Measurements from ENCODE around the gene TMEM242. TPM values are rescaled to one million over a fixed set of nuclear protein-coding genes. Genes with fewer than 3 reads are reported as not detected.

Gene TMEM242
- total and polyA plus RNA-seq, 8 donors = 10.9 to 15.2 (median 12.8) TPM

DNA sequence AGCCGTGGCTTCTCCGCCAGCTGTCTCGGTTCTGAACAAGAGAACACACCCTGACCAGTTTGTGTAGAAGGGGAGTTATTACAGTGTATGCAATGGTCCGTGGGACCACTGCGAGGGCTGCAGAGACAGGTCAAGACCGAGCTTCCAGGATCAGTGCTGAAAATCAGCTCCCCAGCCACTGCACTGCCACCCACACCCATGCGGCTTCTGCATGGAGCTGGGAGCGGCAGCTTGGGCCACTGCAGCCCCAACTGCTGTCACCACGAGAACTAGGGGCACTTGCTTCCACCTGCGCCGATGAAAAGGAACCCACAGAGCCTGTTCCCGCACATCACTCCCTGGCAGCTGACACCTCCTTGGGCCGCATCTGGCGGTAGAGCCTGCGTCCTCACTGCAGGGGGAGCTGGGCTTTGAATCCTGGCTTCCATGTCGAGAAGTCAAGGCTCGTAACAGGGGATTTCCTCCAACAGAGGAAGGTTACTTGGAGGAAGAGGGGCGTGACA, 56.2 kb downstream of the TMEM242 start:
- Histone ChIP-seq H3K27ac (no peak overlapping the region), H3K36me3 (no peaks in the 10 kb centered on the region), H3K4me1 (peaks cover 0 to 7% of the 10 kb centered on the region in 2 donors), H3K4me3 (no peak overlapping the region), H3K27me3 (no peaks in the 10 kb centered on the region), H3K9me3 (no peaks in the 10 kb centered on the region)
- no peak for ATAC-seq
- TF ChIP-seq, protein P1, sequence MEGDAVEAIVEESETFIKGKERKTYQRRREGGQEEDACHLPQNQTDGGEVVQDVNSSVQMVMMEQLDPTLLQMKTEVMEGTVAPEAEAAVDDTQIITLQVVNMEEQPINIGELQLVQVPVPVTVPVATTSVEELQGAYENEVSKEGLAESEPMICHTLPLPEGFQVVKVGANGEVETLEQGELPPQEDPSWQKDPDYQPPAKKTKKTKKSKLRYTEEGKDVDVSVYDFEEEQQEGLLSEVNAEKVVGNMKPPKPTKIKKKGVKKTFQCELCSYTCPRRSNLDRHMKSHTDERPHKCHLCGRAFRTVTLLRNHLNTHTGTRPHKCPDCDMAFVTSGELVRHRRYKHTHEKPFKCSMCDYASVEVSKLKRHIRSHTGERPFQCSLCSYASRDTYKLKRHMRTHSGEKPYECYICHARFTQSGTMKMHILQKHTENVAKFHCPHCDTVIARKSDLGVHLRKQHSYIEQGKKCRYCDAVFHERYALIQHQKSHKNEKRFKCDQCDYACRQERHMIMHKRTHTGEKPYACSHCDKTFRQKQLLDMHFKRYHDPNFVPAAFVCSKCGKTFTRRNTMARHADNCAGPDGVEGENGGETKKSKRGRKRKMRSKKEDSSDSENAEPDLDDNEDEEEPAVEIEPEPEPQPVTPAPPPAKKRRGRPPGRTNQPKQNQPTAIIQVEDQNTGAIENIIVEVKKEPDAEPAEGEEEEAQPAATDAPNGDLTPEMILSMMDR (IDR thresholded peaks at IDR 0.05) = no peak
- intact Hi-C loops (cut with DNase I) = no loop called here
- peak in 1 of 4 donors; percentile 58 for DNase-seq

DNA sequence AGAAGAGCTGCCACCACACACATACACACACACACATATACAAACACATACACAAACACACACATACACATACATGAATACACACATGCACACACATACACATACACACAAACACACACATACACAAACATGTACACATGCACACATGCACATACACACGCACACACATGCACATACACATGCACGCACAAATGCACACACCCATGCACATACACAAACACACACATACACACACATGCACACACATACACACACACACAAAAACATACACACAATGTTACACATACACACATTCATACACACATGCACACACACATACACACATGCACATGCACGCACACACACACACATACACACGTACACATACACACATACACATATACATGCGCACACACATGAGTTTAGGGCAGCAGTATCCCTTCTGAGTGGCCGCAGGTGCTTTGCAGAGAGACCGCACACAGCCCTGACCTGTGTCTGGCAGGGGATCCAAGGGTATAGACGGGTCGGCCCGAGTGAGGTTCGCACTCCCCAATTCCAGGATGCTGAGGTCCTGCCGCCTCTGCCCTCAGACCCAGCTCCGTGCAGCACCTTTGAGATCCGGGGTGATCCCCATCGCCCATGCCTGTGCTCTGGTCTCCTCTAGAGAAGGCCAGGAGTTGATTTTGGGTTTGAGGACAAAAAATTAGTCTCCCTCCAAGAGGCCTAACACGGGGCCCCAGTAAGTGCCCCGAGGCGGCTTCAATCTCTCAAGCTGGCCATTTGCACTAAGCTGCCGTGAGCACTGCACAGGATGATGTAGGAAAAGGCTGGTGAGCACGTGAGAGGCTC, 56.8 kb downstream of the TMEM242 start:
- no peak overlapping the region for H3K27ac ChIP-seq
- H3K9me3 ChIP-seq = no peaks in the 10 kb centered on the region
- H3K4me3 ChIP-seq = no peak overlapping the region
- no peaks in the 10 kb centered on the region for H3K36me3 ChIP-seq
- H3K4me1 ChIP-seq = peaks cover 0 to 7% of the 10 kb centered on the region in 2 donors
- ATAC-seq (no peak), DNase-seq (peak in 1 of 4 donors; percentile 67)
- no peaks in the 10 kb centered on the region for H3K27me3 ChIP-seq
- TF ChIP-seq, protein P1 (IDR thresholded peaks at IDR 0.05) = no peak
- intact Hi-C loops (cut with DNase I) = no loop called here

DNA sequence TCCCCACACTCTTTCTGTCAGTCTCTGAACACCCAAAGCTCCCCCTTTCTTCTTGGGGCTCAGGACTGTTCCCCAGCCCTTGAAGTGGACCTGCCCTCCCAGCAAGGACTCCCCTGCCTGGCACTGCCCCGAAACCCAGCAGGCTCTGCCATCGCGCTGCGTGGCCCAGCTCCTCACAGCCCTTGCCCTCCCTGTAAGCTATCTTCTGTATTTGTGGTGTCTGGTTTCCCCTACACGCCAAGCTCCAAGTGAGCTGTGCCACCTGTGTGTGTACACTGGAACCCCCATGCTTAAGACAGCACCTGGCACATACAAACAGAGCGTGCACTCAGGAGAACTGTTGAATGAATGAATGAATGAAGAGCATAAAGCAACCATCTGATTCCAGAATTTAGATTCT, 57.7 kb downstream of the TMEM242 start:
- no peak overlapping the region for H3K4me3 ChIP-seq
- H3K27me3 ChIP-seq = no peaks in the 10 kb centered on the region
- TF ChIP-seq, protein P1 (IDR thresholded peaks at IDR 0.05) = no peak
- H3K36me3 ChIP-seq = no peaks in the 10 kb centered on the region
- no peak overlapping the region for H3K27ac ChIP-seq
- no peak for ATAC-seq
- no peaks in the 10 kb centered on the region for H3K9me3 ChIP-seq
- intact Hi-C loops (cut with DNase I) = no loop called here
- H3K4me1 ChIP-seq = peaks cover 0 to 7% of the 10 kb centered on the region in 2 donors
- DNase-seq = peak in 1 of 4 donors; percentile 43

DNA sequence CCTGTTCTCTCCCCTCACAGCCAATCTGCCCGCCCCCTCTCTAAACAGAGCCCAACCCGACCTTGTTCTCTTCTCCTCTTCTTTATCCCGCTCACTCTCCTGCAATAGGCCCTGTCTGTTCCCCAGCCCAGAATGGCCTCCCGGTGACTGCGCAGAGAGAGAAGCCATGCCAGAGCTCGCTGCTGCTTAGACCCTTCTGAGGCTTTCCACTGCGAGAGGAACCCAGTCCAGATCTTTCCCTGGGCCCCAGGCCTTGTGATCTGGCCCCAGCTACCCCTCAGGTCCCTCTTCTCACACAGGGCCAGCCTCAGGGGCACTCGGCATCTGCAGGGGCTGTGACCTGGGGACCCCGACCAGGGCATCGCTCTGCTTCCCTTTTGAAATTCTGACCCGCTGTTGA, 58.1 kb downstream of the TMEM242 start:
- Histone ChIP-seq H3K36me3 (no peaks in the 10 kb centered on the region), H3K27ac (no peak overlapping the region), H3K27me3 (no peaks in the 10 kb centered on the region), H3K4me1 (peaks cover 0 to 7% of the 10 kb centered on the region in 2 donors), H3K9me3 (no peaks in the 10 kb centered on the region), H3K4me3 (no peak overlapping the region)
- TF ChIP-seq, protein P1 (IDR thresholded peaks at IDR 0.05) = no peak
- DNase-seq (peak in 1 of 4 donors; percentile 31), ATAC-seq (no peak)
- intact Hi-C loops (cut with DNase I) = no loop called here

DNA sequence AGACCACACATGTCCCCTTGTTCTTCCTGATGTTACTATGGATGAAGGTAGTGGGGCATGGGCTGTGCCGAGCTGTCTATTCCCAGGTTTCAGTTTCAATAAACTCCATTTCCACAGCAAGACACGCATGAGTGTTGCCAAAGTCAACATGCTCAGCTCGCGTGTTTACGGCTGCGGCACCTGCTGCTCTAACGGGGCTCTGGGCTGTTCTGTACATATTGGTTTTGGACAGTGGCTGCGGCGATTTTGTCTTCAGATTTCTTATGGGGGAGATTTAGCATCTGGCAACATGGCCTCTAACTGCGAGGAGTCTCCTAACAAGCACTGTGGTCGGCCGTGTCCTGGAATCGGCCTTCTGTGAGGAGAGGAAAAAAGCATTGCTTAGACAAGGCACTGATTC, 58.6 kb downstream of the TMEM242 start:
- Histone ChIP-seq H3K27ac (no peak overlapping the region), H3K27me3 (no peaks in the 10 kb centered on the region), H3K4me1 (peaks cover 3 to 7% of the 10 kb centered on the region in 2 donors), H3K4me3 (no peak overlapping the region), H3K9me3 (no peaks in the 10 kb centered on the region), H3K36me3 (no peaks in the 10 kb centered on the region)
- intact Hi-C loops (cut with DNase I) = no loop called here
- ATAC-seq (no peak), DNase-seq (peak in 1 of 4 donors; percentile 45)
- TF ChIP-seq, protein P1 (IDR thresholded peaks at IDR 0.05) = no peak
